CD4-positive, alpha-beta T cell treated with Interleukin-2 at 100 ng/mL for 4 hours (primary cell): ENCODE data around the gene ARNT2.

Experiments
- DNase-seq: peaks from one replicate; pipeline ENCODE4 v3.0.0-alpha.2; 2020; ENCODE audit warnings: low spot score

The ARNT2 gene

DNA sequence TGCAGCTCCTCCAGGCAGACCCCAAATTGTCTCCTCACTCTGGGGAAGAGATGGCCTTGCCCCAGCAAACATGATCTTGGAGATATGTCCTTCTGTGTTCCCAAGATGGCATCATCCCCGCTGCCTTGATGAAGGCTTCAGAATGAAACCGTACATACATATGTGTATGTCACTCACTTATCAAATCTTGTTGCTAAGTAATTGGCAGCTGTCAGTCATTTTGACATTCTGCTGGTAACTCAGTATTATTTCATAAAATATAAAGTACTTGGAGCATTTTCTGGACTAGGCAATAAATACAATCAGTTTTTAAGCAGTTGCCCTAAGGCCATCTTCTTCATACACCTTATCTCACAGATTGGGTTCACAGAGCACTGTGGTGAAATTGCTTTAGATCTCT, 62.4 kb downstream of the ARNT2 start:
- DNase-seq = no peak

DNA sequence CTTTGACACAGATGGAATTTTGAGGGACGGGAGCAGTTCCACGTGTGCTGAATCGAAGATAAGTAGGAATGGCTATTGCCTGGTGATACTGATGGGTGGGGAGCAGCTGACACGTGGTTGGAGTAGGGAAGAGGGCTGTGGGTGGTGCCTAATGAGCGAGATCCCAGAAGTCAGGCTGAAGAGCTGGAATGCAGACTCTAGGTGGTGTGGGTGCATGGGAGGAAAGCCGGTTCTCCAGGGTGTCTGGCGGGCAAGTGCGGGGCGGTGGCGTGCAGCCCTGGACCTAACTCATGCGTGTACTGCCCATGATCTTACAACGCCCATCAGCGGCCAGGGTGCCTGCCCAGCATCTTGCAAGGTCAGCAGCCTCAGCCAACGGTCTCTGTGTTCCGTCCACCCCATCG, 63.1 kb downstream of the ARNT2 start:
- DNase-seq = no peak

DNA sequence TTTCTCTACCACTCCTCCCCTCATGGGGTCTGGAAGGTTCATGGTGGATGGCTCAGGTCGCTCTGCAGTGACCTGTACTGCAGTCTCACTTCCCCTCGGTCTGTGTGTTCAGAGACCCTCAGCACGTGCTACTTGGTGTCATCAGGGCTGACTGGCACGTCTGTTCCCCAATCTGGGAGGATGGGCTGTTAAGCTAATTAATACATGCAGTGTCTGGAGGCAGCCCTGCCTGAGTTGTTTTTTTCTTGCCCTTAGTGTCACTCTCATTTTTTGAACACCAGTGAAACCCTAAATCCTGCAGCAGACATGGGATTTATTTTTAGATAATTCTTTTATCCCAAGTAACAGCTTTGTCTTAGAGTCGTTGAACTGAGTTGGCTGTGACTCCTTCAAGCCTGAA, 64.6 kb downstream of the ARNT2 start:
- no peak for DNase-seq

DNA sequence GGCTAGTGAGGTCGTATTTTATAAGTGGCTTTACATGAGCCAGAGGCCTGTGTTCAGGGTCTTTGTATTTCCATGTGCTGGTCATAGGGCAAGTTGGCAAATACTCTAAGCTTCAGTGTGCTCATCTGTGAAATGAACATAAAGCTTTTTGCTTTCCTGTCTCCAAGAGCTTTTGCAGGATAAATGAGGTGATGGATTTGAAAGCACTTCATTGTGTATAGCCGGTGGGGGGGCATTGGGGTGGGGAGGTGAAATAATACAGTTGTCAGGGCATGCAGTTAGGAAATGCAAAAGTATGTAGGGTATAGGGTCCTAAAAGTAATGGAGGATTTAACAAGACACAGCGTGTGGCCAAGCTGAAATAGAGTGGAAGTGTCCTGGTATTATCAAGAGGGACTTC, 67.7 kb downstream of the ARNT2 start:
- DNase-seq = no peak

GRCh38 chr15:80473286-80474223, 69.4 kb downstream of the ARNT2 start:
- no peak for DNase-seq

DNA sequence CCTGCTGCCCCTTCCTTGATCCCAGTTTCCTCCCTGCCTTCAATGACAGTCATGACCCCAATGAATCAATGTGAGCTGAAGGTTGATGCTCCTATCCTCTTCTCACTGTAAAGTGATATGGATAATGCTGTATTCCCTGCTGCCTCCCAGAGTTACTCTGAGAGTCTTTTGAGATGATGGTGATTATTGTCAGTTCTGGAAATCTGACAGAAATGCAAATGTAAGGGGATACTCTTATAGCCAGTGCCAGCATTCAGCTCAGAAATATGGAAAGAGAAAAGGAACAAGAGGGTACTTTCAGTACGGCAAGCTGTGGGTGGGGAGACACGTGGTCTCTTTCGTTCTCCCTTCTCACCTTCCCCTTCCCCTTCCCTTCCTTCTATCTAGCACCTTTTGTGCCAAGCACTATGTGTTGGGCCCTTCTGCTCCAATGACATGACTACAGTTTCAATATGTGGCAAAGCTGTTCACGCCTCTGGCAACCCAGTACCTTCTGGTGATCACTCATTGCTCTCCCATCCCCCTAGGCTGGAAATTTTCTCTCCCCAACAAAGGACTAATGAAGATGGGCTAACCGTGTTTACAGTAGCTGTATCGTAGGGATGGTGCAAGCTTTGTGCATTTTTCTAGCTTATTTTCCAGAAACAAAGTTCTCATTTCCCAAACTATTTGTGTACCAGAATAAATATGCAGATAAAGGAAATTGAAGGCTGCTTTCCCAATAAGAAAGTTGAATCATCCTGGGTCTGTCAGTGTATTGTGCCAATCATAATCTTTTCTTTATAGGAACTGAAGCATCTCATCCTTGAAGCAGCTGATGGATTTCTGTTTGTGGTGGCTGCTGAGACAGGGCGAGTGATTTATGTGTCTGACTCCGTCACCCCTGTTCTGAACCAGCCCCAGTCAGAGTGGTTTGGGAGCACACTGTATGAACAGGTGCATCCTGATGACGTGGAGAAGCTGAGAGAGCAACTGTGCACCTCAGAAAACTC, 70.3 kb downstream of the ARNT2 start:
- no peak for DNase-seq

DNA sequence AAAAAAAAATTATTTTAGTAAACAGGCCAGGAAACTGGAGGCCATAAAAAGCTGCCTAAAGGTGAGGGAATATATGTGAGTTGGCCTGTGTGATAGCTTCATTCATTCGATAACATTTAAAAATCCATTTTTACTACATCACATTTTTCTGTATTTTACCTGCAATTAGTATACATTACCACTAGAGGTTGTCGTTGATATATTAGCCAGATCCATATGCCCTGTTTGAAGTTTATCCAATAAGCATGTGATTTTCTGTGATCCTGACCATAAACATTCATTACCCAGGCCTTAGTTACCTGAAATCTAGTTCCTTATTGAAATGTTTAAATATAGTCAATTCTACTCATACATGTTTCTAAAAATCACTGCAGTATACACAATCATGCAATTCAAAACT, 71.4 kb downstream of the ARNT2 start:
- DNase-seq = no peak

- no peak for DNase-seq
Observed at GRCh38 chr15:80476036-80476435, 71.9 kb downstream of the ARNT2 start.

GRCh38 chr15:80478075-80478474, 73.9 kb downstream of the ARNT2 start:
- no peak for DNase-seq

GRCh38 chr15:80479191-80479590, 75.0 kb downstream of the ARNT2 start:
- no peak for DNase-seq

GRCh38 chr15:80480171-80480811, 76.1 kb downstream of the ARNT2 start:
- no peak for DNase-seq

DNA sequence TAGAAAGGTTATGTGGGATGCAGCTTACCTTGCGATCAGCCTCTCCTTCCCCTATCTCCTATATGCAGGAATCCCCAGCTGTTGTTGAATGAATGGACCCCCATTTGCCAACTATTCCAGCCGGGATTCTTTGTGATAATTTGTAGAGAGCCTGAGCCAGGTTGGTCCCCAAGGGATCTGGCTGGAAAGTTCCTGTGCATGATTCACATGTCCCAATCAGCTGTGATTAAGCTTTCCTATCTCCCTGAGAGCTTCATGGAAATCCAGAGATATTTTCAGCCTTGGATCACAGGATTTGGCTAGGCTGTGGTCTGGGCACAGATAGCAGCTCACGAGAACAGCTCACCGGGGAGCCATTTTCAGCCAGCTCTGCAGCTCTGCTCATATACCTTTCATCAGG, 76.7 kb downstream of the ARNT2 start:
- DNase-seq = no peak

DNA sequence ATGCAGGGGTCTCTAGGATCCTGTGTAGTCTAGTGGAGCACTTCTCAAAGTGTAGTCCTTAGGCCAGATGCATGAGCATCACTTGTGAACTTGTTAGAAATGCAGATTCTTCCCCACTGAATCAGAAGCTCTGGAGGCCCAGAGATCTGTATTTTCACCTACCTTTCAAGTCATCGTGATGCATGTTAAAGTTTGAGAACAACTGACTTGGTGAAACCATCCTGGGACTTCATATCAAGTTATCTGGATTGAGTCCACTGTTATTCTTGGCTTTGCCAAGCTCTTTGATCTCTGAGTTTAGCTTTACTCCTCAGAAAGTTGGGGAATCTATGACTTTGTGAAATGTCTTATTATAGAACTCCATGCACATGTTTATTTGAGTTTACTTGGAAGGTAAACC, 78.5 kb downstream of the ARNT2 start:
- DNase-seq = no peak

DNA sequence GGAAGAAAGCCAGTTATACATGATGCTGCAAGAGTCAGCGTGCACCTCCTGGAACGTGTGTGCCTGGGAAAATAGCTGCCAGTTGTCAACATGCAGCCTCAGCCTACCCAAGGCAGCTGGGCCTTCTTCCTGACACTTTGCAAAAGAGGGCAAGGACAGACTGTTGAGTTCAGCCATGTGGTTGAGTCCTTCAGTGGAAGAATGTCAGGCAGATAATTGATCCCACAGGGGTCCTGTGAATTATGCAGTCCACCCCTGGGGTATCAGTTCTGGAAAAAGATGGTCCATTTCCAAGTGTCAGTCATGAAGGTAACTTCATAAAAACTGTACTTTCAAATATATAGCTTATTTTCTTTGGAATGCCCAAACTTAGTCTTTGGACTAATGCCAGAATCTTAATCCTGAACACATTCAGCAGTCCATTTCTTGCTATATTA, 79.6 kb downstream of the ARNT2 start:
- no peak for DNase-seq

GRCh38 chr15:80484333-80484864, 80.2 kb downstream of the ARNT2 start:
- DNase-seq = no peak

GRCh38 chr15:80485370-80486164, 81.4 kb downstream of the ARNT2 start:
- no peak for DNase-seq

DNA sequence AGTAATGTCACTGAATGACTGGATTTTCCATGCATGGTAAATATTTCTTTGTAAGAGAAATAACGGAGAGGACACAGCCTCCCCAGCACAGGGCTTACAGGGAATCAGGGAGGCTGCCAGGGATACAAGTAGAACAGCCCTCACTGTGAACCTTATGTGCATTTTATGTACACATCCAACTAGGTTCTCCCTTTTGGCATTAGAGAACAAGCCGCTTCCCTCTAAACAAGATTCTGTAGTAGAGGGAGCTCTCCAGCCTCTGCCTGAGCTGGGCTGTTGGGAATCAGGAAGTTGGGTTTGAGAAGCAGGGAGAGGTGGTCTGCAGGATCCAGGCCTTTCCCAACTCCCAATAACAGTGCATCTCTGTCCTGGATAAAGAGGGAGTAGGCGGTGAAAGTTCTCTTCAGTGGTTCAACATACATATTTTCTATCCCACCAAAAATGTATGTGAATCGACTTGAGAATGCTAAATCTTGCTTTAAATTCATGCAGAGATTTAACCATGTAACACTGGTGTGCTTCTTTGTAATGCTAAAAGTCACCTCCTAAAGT, 83.7 kb downstream of the ARNT2 start:
- DNase-seq = no peak

- no peak for DNase-seq
Observed at GRCh38 chr15:80489030-80489594, 84.9 kb downstream of the ARNT2 start.

DNA sequence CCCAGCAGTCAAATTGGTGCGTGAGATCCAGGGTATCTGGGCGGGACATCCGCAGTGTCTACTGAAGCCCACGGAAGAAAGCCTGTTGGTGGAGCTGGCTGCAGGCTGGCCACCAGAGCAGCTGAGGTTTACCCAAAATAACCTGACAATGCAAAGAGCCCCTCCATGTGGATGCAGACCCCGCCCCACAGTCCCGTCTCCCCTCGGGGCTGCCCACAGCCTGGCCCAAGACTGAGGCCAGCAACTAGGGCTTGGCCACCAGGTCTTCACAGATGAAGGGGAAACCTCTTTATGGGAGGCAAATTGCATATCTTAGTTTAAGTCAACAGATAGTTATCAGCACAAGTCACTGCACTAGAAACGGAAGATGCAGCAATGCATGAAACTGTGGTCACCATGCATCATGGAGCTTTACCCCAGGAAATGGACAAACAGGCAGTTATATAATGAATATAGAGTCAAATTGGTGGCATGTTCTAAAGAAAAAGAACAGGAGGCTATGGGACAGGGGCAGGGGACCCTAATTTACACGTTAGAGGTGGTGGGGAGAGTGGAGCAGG, 86.3 kb downstream of the ARNT2 start:
- DNase-seq = no peak
